ENCODE measurements around the gene GUCY2D. TPM values are rescaled to one million over a fixed set of nuclear protein-coding genes. Genes with fewer than 3 reads are reported as not detected.
A peak's percentile ranks its signal among the peaks of the same experiment; 100 is the strongest.

The GUCY2D gene
- total and polyA plus RNA-seq, 7 donors, result 0.04 TPM; not detected in 6

- Histone ChIP-seq H3K4me1 (no peaks in the 10 kb centered on the region), H3K27me3 (peaks cover 0 to 28% (median 0%) of the 10 kb centered on the region in 3 donors), H3K27ac (no peak overlapping the region), H3K4me3 (no peak overlapping the region), H3K9me3 (no peaks in the 10 kb centered on the region), H3K36me3 (no peaks in the 10 kb centered on the region)
- intact Hi-C loops (cut with DNase I), result no loop called here
- 90% methylated on average over 2 of the region's 2 CpGs for WGBS, 2 donors
- DNase-seq, result no peak
- TF ChIP-seq CTCF (IDR thresholded peaks at IDR 0.05) (no peak), EP300 (IDR thresholded peaks at IDR 0.05) (no peak), POLR2A (IDR thresholded peaks at IDR 0.05) (no peak)
Measured at GRCh38 chr17:8032442-8032841, 30.0 kb downstream of the GUCY2D start.

- H3K4me3 ChIP-seq, result peak within 1 kb of the TSS in 3 of 4 donors; percentile 9 to 36 (median 31)
- no peaks in the 10 kb centered on the region for H3K9me3 ChIP-seq
- TF ChIP-seq EP300 (IDR thresholded peaks at IDR 0.05) (no peak), POLR2A (IDR thresholded peaks at IDR 0.05) (no peak), POLR2AphosphoS5 (IDR thresholded peaks at IDR 0.05) (no peak), CTCF (IDR thresholded peaks at IDR 0.05) (no peak)
- peaks cover 12 to 34% (median 21%) of the 10 kb centered on the region in 3 donors for H3K27me3 ChIP-seq
- H3K36me3 ChIP-seq, result no peaks in the 10 kb centered on the region
- peaks cover 0 to 10% (median 0%) of the 10 kb centered on the region in 4 donors for H3K4me1 ChIP-seq
- 4 to 17% methylated on average over 37 of the region's 37 CpGs for WGBS, 2 donors
- no peak for DNase-seq
- H3K27ac ChIP-seq, result no peak within 1 kb of the TSS
- intact Hi-C loops (cut with DNase I), result no loop called here
Measured at GRCh38 chr17:8038954-8039610, 36.7 kb downstream of the GUCY2D start, which contains the start of gene ALOX15B. ALOX15B (plus strand) TSS chr17:8039059; CDS start chr17:8039156, 97 bp downstream.

- Histone ChIP-seq H3K4me1 (peaks cover 0 to 10% (median 0%) of the 10 kb centered on the region in 4 donors), H3K36me3 (no peaks in the 10 kb centered on the region), H3K27me3 (peaks cover 12 to 34% (median 21%) of the 10 kb centered on the region in 3 donors), H3K9me3 (no peaks in the 10 kb centered on the region), H3K27ac (no peak overlapping the region), H3K4me3 (peak overlapping the region in 3 of 4 donors; percentile 9 to 36 (median 31))
- WGBS, 2 donors, result 64 to 72% methylated on average over 11 of the region's 11 CpGs
- intact Hi-C loops (cut with DNase I), result no loop called here
- no peak for TF ChIP-seq POLR2AphosphoS5 (IDR thresholded peaks at IDR 0.05)
- no peak for TF ChIP-seq EP300 (IDR thresholded peaks at IDR 0.05)
- no peak for TF ChIP-seq CTCF (IDR thresholded peaks at IDR 0.05)
- no peak for TF ChIP-seq POLR2A (IDR thresholded peaks at IDR 0.05)
- no peak for DNase-seq
Measured at GRCh38 chr17:8039611-8040168, 37.3 kb downstream of the GUCY2D start.

GRCh38 chr17:8041249-8041928 is 39.0 kb downstream of the GUCY2D start:
- H3K27me3 ChIP-seq, result peaks cover 12 to 43% (median 21%) of the 10 kb centered on the region in 3 donors
- no peak overlapping the region for H3K4me3 ChIP-seq
- no peaks in the 10 kb centered on the region for H3K9me3 ChIP-seq
- intact Hi-C loops (cut with DNase I), result no loop called here
- peak overlapping the region in 3 of 4 donors; percentile 54 to 75 (median 54) for H3K27ac ChIP-seq
- no peak for TF ChIP-seq POLR2A (IDR thresholded peaks at IDR 0.05)
- TF ChIP-seq POLR2AphosphoS5 (IDR thresholded peaks at IDR 0.05), result peak in 3 of 4 donors; percentile 13 to 40 (median 19)
- peak in 1 of 4 donors; percentile 29 for TF ChIP-seq EP300 (IDR thresholded peaks at IDR 0.05)
- TF ChIP-seq CTCF (IDR thresholded peaks at IDR 0.05), result peak in 2 of 4 experiments; percentile 5 to 32
- no peaks in the 10 kb centered on the region for H3K36me3 ChIP-seq
- no peak for DNase-seq
- WGBS, 2 donors, result 71% methylated on average over 8 of the region's 8 CpGs
- peaks cover 0 to 10% (median 0%) of the 10 kb centered on the region in 4 donors for H3K4me1 ChIP-seq

Measured in sigmoid colon (tissue), 7 donors.